Measurements from ENCODE around the gene SYT1. TPM values are rescaled to one million over a fixed set of nuclear protein-coding genes. Genes with fewer than 3 reads are reported as not detected.

Gene SYT1
- total and polyA plus RNA-seq, 11 donors: 0.08 to 0.86 (median 0.16) TPM; not detected in 6

DNA sequence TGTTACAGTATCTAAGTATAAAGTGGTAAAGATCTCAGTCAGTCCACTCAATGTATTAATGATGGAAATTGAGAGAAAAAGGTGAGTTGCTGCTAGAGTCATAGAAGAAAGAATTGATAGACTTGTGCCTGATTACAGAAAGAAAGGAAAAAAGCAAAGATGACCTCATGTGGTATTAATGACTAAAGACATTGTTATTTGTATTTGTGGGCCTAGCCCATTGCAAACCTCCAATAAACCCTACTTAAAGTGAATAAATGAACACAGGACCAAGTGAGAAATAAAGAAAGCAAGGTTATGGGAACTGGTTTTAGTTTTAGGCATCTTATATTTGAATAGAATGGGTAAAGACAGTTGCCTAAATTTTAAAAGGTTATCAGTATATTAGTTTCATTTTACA, 105.5 kb downstream of the SYT1 start:
- no peaks in the 10 kb centered on the region for H3K9me3 ChIP-seq
- no peaks in the 10 kb centered on the region for H3K27me3 ChIP-seq
- no peaks in the 10 kb centered on the region for H3K36me3 ChIP-seq
- DNase-seq (no peak), ATAC-seq (no peak)
- H3K4me1 ChIP-seq: no peaks in the 10 kb centered on the region
- intact Hi-C loops (cut with DNase I): loop anchor here in 1 of 10 donors (1.0 kb wide), 1 partner anchor 8 kb away; no protein-coding TSS in a partner anchor
- no peak for TF ChIP-seq POLR2A (IDR thresholded peaks at IDR 0.05)
- TF ChIP-seq, protein P1, sequence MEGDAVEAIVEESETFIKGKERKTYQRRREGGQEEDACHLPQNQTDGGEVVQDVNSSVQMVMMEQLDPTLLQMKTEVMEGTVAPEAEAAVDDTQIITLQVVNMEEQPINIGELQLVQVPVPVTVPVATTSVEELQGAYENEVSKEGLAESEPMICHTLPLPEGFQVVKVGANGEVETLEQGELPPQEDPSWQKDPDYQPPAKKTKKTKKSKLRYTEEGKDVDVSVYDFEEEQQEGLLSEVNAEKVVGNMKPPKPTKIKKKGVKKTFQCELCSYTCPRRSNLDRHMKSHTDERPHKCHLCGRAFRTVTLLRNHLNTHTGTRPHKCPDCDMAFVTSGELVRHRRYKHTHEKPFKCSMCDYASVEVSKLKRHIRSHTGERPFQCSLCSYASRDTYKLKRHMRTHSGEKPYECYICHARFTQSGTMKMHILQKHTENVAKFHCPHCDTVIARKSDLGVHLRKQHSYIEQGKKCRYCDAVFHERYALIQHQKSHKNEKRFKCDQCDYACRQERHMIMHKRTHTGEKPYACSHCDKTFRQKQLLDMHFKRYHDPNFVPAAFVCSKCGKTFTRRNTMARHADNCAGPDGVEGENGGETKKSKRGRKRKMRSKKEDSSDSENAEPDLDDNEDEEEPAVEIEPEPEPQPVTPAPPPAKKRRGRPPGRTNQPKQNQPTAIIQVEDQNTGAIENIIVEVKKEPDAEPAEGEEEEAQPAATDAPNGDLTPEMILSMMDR (IDR thresholded peaks at IDR 0.05): no peak
- H3K27ac ChIP-seq: no peak overlapping the region
- H3K4me3 ChIP-seq: no peak overlapping the region

DNA sequence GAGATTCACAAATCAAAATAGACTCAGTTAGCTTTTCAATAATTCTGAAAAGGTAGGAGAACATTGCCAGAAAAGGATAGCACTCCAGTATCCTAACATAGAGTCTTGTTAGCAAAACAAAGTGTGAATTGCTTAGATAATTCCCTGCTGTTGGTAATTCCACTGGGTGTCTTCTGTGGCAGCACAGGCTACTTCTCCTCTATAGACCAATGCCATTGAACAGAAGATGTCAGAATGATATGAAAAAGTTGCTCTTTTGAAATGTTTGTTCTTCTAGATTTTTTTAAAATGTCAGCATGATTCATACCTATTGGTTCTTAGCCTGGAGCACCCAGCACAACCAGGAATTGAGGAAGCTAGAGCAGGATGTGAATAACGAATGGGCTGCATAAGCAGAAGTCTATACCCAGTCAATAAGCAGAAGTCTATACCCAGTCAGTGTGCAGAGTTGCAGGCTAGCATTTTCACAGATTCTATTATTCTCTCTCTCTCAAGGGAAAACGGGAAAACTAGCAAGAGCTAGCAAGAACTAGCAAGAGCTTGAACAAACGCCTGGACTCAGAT, 112.8 kb downstream of the SYT1 start:
- Histone ChIP-seq H3K27me3 (no peaks in the 10 kb centered on the region), H3K27ac (no peak overlapping the region), H3K9me3 (no peaks in the 10 kb centered on the region), H3K36me3 (no peaks in the 10 kb centered on the region), H3K4me3 (no peak overlapping the region), H3K4me1 (no peaks in the 10 kb centered on the region)
- intact Hi-C loops (cut with DNase I): no loop called here
- ATAC-seq: no peak
- 53 to 70% (median 66%) methylated on average over 3 of the region's 3 CpGs for WGBS, 4 donors
- DNase-seq: no peak
- TF ChIP-seq POLR2A (IDR thresholded peaks at IDR 0.05): no peak
- TF ChIP-seq, protein P1 (IDR thresholded peaks at IDR 0.05): no peak

DNA sequence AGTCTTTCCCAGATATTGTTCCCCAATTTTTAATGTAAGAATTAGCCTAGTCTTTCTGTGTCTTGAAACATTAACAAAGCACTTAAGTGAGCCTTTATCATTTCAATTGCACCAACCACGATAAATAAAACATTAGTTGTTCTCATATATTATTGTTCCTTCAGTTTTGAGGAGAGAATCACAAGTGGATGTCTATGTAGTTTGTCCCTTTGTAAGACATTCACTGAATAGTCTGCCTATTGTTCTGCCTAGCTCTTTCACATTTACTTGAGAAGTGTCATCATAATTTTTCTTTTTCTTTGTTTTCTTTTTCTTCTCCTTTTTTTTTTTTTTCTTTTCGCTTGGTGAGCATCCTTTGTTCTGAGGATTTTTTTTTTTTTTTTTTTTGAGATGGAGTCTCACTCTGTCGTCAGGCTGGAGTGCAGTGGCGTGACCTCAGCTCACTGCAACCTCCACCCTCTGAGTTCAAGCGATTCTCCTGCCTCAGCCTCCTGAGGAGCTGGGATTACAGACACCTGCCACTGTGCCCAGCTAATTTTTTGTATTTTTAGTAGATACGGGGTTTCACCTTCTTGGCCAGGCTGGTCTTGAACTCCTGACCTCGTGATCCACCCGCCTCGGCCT, 129.7 kb downstream of the SYT1 start:
- Histone ChIP-seq H3K4me1 (no peaks in the 10 kb centered on the region), H3K27me3 (no peaks in the 10 kb centered on the region), H3K4me3 (no peak overlapping the region), H3K27ac (no peak overlapping the region), H3K36me3 (no peaks in the 10 kb centered on the region), H3K9me3 (no peaks in the 10 kb centered on the region)
- intact Hi-C loops (cut with DNase I): no loop called here
- no peak for TF ChIP-seq POLR2A (IDR thresholded peaks at IDR 0.05)
- TF ChIP-seq, protein P1 (IDR thresholded peaks at IDR 0.05): no peak
- DNase-seq (no peak), ATAC-seq (no peak)
- 90 to 96% (median 92%) methylated on average over 9 of the region's 9 CpGs for WGBS, 4 donors

DNA sequence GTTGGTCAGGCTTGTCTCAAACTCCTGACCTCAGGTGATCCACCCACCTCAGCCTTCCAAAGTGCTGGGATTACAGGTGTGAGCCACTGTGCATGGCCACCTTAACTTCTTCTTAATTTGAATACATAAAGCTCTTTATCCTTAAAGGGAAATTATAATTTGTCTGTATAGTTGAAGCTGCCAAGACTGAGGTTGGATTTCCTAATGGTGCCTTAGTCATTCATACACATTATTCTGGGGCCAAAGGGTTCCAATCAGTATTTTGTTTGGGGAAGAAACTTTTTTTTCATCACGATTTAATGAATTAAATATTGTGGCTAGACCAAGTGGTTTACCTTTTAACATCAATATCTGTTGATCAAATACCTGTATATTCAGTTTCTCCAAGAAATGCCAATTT, 135.9 kb downstream of the SYT1 start:
- WGBS, 4 donors: 67 to 78% (median 72%) methylated on average over 1 of the region's 1 CpG
- intact Hi-C loops (cut with DNase I): no loop called here
- Histone ChIP-seq H3K9me3 (no peaks in the 10 kb centered on the region), H3K27ac (no peak overlapping the region), H3K36me3 (no peaks in the 10 kb centered on the region), H3K4me1 (no peaks in the 10 kb centered on the region), H3K27me3 (no peaks in the 10 kb centered on the region), H3K4me3 (no peak overlapping the region)
- TF ChIP-seq, protein P1 (IDR thresholded peaks at IDR 0.05): no peak
- no peak for TF ChIP-seq POLR2A (IDR thresholded peaks at IDR 0.05)
- DNase-seq (no peak), ATAC-seq (no peak)
